Measurements from ENCODE around the gene TNNT3. TPM values are rescaled to one million over a fixed set of nuclear protein-coding genes. Genes with fewer than 3 reads are reported as not detected.

TNNT3 gene
- total and polyA plus RNA-seq, 2 experiments from 2014 or later, result not detected

DNA sequence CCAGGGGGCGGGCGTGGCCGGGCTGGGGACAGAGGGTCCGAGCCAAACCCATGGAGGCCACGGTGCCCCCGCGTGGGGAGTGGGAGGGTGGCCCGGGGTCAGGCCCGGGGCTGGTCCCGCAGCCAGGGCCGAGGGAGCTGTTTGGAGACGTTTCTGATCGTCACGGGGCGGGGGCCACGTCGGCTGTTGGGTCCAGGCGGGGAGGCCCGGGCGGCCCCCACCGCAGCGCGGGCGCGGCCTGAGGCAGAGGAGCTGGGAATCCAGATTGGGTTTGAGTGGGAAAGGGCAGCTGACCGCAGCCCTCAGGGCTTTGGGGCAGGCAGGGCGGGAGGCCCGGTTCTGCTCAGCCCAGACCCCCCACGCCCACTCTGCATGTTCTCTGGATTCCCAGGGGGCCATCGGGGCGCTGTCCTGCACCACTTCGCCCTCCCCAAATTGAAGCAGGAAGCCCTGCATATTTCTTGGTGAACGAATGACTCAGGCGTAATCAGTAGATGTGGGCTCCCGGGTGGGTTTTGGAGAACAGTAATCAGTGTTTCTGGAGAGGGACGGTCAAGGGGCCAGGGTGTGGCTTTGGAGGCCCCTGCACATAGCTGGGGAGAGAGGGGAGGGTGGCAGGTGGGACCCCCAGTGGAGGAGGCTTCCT, 28.2 kb downstream of the TNNT3 start:
- Histone ChIP-seq H2AFZ (no peak overlapping the region), H4K20me1 (ENCODE audit: insufficient read depth) (no peaks in the 10 kb centered on the region), H3K4me1 (ENCODE audit: insufficient read depth) (no peaks in the 10 kb centered on the region), H3K27ac (no peak overlapping the region), H3K4me3 (no peak overlapping the region), H3K9me3 (ENCODE audit: low read depth) (no peaks in the 10 kb centered on the region), H3K36me3 (ENCODE audit: low read depth) (no peaks in the 10 kb centered on the region), H3K4me2 (ENCODE audit: unreplicated experiment) (no peak overlapping the region), H3K9me2 (ENCODE audit: insufficient read depth) (no peaks in the 10 kb centered on the region), H3K27me3 (replicated peaks; ENCODE audit: insufficient read depth) (no peaks in the 10 kb centered on the region), H3K79me2 (ENCODE audit: insufficient read depth) (no peaks in the 10 kb centered on the region), H3F3A (ENCODE audit: insufficient read depth) (no peaks in the 10 kb centered on the region), H3K9ac (no peak overlapping the region)
- in situ Hi-C loops (cut with MboI), result no loop called here
- DNase-seq, result no peak
- no peak for TF ChIP-seq EZH2 (IDR thresholded peaks at IDR 0.05; ENCODE audit: insufficient read depth, poor library complexity, severe bottlenecking)
- TF ChIP-seq EZH2phosphoT487 (IDR thresholded peaks at IDR 0.05; ENCODE audit: insufficient read depth, low read depth), result no peak
- WGBS, 2 experiments (ENCODE audit: low coverage in 1 of 2, low lambda C conversion rate in 2 of 2, missing lambda C conversion rate in 2 of 2), result no CpG with 5 or more reads among the region's 36 CpGs

DNA sequence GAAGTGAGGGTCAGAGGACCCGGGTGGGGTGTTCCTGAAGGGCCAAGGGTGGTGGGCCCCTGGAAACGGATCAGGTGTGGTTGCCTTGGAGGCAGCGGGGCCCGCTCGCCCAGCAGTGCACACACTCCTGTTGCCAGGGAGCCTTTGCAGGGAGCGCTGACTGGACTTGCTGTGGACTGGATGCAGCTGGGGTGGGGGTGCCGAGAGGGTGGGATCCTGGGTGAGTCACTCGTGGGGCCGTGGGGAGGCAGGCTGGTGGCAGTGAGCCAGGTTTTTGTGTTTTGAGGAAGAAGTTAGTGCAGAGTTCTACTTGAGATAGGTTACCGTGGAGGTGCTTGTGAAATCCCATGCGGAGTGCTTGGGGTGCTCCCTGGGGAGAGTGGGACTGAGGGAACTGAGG, 28.9 kb downstream of the TNNT3 start:
- Histone ChIP-seq H3K4me1 (ENCODE audit: insufficient read depth) (no peaks in the 10 kb centered on the region), H3K4me2 (ENCODE audit: unreplicated experiment) (no peak overlapping the region), H3K9ac (no peak overlapping the region), H3K27me3 (replicated peaks; ENCODE audit: insufficient read depth) (no peaks in the 10 kb centered on the region), H3F3A (ENCODE audit: insufficient read depth) (no peaks in the 10 kb centered on the region), H3K36me3 (ENCODE audit: low read depth) (no peaks in the 10 kb centered on the region), H2AFZ (no peak overlapping the region), H3K9me3 (ENCODE audit: low read depth) (no peaks in the 10 kb centered on the region), H3K4me3 (no peak overlapping the region), H3K9me2 (ENCODE audit: insufficient read depth) (no peaks in the 10 kb centered on the region), H3K27ac (no peak overlapping the region), H4K20me1 (ENCODE audit: insufficient read depth) (no peaks in the 10 kb centered on the region), H3K79me2 (ENCODE audit: insufficient read depth) (no peaks in the 10 kb centered on the region)
- DNase-seq, result no peak
- in situ Hi-C loops (cut with MboI), result no loop called here
- TF ChIP-seq EZH2phosphoT487 (IDR thresholded peaks at IDR 0.05; ENCODE audit: insufficient read depth, low read depth) (no peak), EZH2 (IDR thresholded peaks at IDR 0.05; ENCODE audit: insufficient read depth, poor library complexity, severe bottlenecking) (no peak)
- WGBS, 2 experiments (ENCODE audit: low coverage in 1 of 2, low lambda C conversion rate in 2 of 2, missing lambda C conversion rate in 2 of 2), result no CpG with 5 or more reads among the region's 11 CpGs

DNA sequence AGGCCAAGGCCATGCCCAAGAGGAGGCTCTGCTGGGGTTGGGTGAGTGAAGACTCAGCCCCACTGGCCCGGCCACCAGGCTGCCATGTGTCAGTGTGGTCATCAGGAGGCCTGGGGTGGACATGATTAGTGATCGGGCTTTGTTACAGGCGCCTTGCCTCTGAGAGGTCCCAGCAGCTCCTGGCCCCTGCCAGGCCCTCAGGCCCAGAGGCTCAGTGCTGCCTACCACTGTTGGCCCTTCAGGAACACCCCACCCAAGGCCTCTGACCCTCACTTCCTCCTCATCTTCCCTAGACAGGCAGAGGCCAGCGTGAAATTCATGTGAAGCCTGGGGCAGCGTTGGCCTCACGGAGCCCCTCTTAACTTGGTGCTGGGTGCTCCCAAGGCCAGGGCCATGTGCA, 29.8 kb downstream of the TNNT3 start:
- H3K27ac ChIP-seq, result no peak overlapping the region
- H3K9ac ChIP-seq, result no peak overlapping the region
- H3K9me3 ChIP-seq (ENCODE audit: low read depth), result no peaks in the 10 kb centered on the region
- H4K20me1 ChIP-seq (ENCODE audit: insufficient read depth), result no peaks in the 10 kb centered on the region
- H3F3A ChIP-seq (ENCODE audit: insufficient read depth), result no peaks in the 10 kb centered on the region
- no peak overlapping the region for H3K4me3 ChIP-seq
- DNase-seq, result no peak
- no peak for TF ChIP-seq EZH2 (IDR thresholded peaks at IDR 0.05; ENCODE audit: insufficient read depth, poor library complexity, severe bottlenecking)
- TF ChIP-seq EZH2phosphoT487 (IDR thresholded peaks at IDR 0.05; ENCODE audit: insufficient read depth, low read depth), result no peak
- H3K36me3 ChIP-seq (ENCODE audit: low read depth), result no peaks in the 10 kb centered on the region
- no peaks in the 10 kb centered on the region for H3K27me3 ChIP-seq (replicated peaks; ENCODE audit: insufficient read depth)
- H3K79me2 ChIP-seq (ENCODE audit: insufficient read depth), result no peaks in the 10 kb centered on the region
- H2AFZ ChIP-seq, result no peak overlapping the region
- no peaks in the 10 kb centered on the region for H3K9me2 ChIP-seq (ENCODE audit: insufficient read depth)
- no peak overlapping the region for H3K4me2 ChIP-seq (ENCODE audit: unreplicated experiment)
- no peaks in the 10 kb centered on the region for H3K4me1 ChIP-seq (ENCODE audit: insufficient read depth)
- in situ Hi-C loops (cut with MboI), result no loop called here
- no CpG with 5 or more reads among the region's 6 CpGs for WGBS, 2 experiments (ENCODE audit: low coverage in 1 of 2, low lambda C conversion rate in 2 of 2, missing lambda C conversion rate in 2 of 2)

DNA sequence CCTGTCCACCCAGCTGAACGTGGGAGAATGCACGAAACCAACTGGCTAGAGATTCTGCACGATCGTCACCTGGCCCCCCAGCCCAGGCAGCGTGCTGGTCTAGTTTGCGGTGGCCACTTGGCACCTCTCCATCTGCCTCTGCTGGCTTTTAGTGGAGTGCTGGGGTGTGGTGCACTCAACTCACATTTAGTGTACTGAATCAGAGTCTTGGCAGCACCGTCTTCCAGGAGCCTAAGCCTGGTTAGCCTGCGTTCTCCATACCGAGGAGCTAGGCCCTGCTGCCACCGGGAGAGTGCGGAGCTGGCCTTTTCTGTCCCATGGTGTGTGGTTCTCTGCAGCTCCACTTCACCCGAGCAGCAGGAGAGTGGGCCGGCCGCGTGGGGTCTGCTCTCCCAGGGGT, 30.4 kb downstream of the TNNT3 start:
- no peak overlapping the region for H3K9ac ChIP-seq
- no peak overlapping the region for H2AFZ ChIP-seq
- H3K4me2 ChIP-seq (ENCODE audit: unreplicated experiment), result no peak overlapping the region
- no peaks in the 10 kb centered on the region for H3K79me2 ChIP-seq (ENCODE audit: insufficient read depth)
- WGBS, 2 experiments (ENCODE audit: low coverage in 1 of 2, low lambda C conversion rate in 2 of 2, missing lambda C conversion rate in 2 of 2), result no CpG with 5 or more reads among the region's 15 CpGs
- no peaks in the 10 kb centered on the region for H3K4me1 ChIP-seq (ENCODE audit: insufficient read depth)
- H3K9me3 ChIP-seq (ENCODE audit: low read depth), result no peaks in the 10 kb centered on the region
- no peak overlapping the region for H3K4me3 ChIP-seq
- DNase-seq, result no peak
- TF ChIP-seq EZH2phosphoT487 (IDR thresholded peaks at IDR 0.05; ENCODE audit: insufficient read depth, low read depth) (no peak), EZH2 (IDR thresholded peaks at IDR 0.05; ENCODE audit: insufficient read depth, poor library complexity, severe bottlenecking) (no peak)
- no peaks in the 10 kb centered on the region for H3F3A ChIP-seq (ENCODE audit: insufficient read depth)
- H3K27ac ChIP-seq, result no peak overlapping the region
- H3K36me3 ChIP-seq (ENCODE audit: low read depth), result no peaks in the 10 kb centered on the region
- in situ Hi-C loops (cut with MboI), result no loop called here
- H4K20me1 ChIP-seq (ENCODE audit: insufficient read depth), result no peaks in the 10 kb centered on the region
- H3K27me3 ChIP-seq (replicated peaks; ENCODE audit: insufficient read depth), result no peaks in the 10 kb centered on the region
- no peaks in the 10 kb centered on the region for H3K9me2 ChIP-seq (ENCODE audit: insufficient read depth)
